Thoracic aorta (tissue), 2 donors: ENCODE data around the gene SLC13A3. TPM values are rescaled to one million over a fixed set of nuclear protein-coding genes. Genes with fewer than 3 reads are reported as not detected.

ENCODE experiments used
- ATAC-seq: fragments of 150-250 bp; one replicate; pipeline ENCODE4 v1.8.0; 2017; ENCODE audit warnings: low read depth; ENCODE audit not compliant: insufficient number of reproducible peaks, low FRiP score
- DNase-seq: peaks from one replicate; pipeline ENCODE4 v3.0.0-alpha.2; 2020; ENCODE audit warnings: low spot score
- H3K27ac ChIP-seq, 2 donors: fragments of 200-600 bp; sonication (generic); 1 replicate in 1 of 2; 2 replicates in 1 of 2; pipeline ENCODE4 v1.5.1; 2016; ENCODE audit warnings: mild to moderate bottlenecking in 2 of 2, moderate library complexity in 2 of 2
- H3K27me3 ChIP-seq: fragments of 200-600 bp; sonication (generic); replicated peaks from 2 replicates; pipeline ENCODE4 v1.6.0; 2016; ENCODE audit warnings: mild to moderate bottlenecking; ENCODE audit not compliant: insufficient read depth
- H3K36me3 ChIP-seq: fragments of 200-600 bp; sonication (generic); one replicate; pipeline ENCODE4 v1.5.1; 2016
- H3K4me1 ChIP-seq, 2 donors: fragments of 200-600 bp; sonication (generic); 1 replicate in 1 of 2; 2 replicates in 1 of 2; pipeline versions ENCODE4 v1.5.1 to v1.6.0; 2016; ENCODE audit warnings: low read depth in 2 of 2, mild to moderate bottlenecking in 1 of 2; ENCODE audit not compliant: control insufficient read depth in 1 of 2
- H3K4me3 ChIP-seq: fragments of 200-600 bp; sonication (generic); 2 replicates; pipeline ENCODE4 v1.5.1; 2016; ENCODE audit warnings: mild to moderate bottlenecking
- H3K9me3 ChIP-seq: fragments of 200-600 bp; sonication (generic); 2 replicates; pipeline ENCODE4 v1.5.1; 2016
- CTCF ChIP-seq: fragments of 200-600 bp; sonication (generic); IDR thresholded peaks from one replicate; pipeline ENCODE4 v1.5.1; 2019; ENCODE audit warnings: antibody characterized with exemption
- total RNA-seq, 2 donors: library from RNA; depleted of rRNA; stranded (reverse); fragments of >200 nt; gene quantifications; one replicate each; pipeline versions ENCODE4 v1.1.0 to v1.2.3, GENCODE V29; 2016

The SLC13A3 gene
- total RNA-seq, 2 donors from 2014 or later = 3.2 to 4.9 TPM

- Histone ChIP-seq H3K4me1 (peaks cover 0 to 15% of the 10 kb centered on the region in 2 donors), H3K27ac (no peak overlapping the region), H3K9me3 (peaks cover 7% of the 10 kb centered on the region), H3K27me3 (no peaks in the 10 kb centered on the region), H3K4me3 (no peak overlapping the region), H3K36me3 (no peaks in the 10 kb centered on the region)
- no peak for DNase-seq
- ATAC-seq = no peak
- TF ChIP-seq CTCF = no peak
Measured at GRCh38 chr20:46672543-46673148, 21.4 kb upstream of the SLC13A3 start.

GRCh38 chr20:46671866-46672542 is 20.7 kb upstream of the SLC13A3 start:
- H3K4me3 ChIP-seq = no peak overlapping the region
- DNase-seq = no peak
- no peaks in the 10 kb centered on the region for H3K27me3 ChIP-seq
- H3K36me3 ChIP-seq = no peaks in the 10 kb centered on the region
- no peak for ATAC-seq
- H3K27ac ChIP-seq = no peak overlapping the region
- TF ChIP-seq CTCF = no peak
- peaks cover 7% of the 10 kb centered on the region for H3K9me3 ChIP-seq
- peaks cover 0 to 15% of the 10 kb centered on the region in 2 donors for H3K4me1 ChIP-seq

- H3K4me1 ChIP-seq = peaks cover 0 to 15% of the 10 kb centered on the region in 2 donors
- DNase-seq (no peak), ATAC-seq (no peak)
- H3K9me3 ChIP-seq = peaks cover 7% of the 10 kb centered on the region
- no peak overlapping the region for H3K27ac ChIP-seq
- no peak overlapping the region for H3K4me3 ChIP-seq
- H3K36me3 ChIP-seq = no peaks in the 10 kb centered on the region
- TF ChIP-seq CTCF = no peak
- no peaks in the 10 kb centered on the region for H3K27me3 ChIP-seq
Measured at GRCh38 chr20:46670585-46671584, 19.6 kb upstream of the SLC13A3 start.

GRCh38 chr20:46670228-46670584 is 18.9 kb upstream of the SLC13A3 start:
- DNase-seq (no peak), ATAC-seq (no peak)
- Histone ChIP-seq H3K4me1 (peaks cover 0 to 15% of the 10 kb centered on the region in 2 donors), H3K27ac (no peak overlapping the region), H3K36me3 (no peaks in the 10 kb centered on the region), H3K27me3 (no peaks in the 10 kb centered on the region), H3K9me3 (peaks cover 7% of the 10 kb centered on the region), H3K4me3 (no peak overlapping the region)
- TF ChIP-seq CTCF = no peak
